ENCODE results near the gene PAPPA. TPM values are rescaled to one million over a fixed set of nuclear protein-coding genes. Genes with fewer than 3 reads are reported as not detected.

Gene PAPPA
- total RNA-seq, 1 donor from 2014 or later: 2.9 TPM

DNA sequence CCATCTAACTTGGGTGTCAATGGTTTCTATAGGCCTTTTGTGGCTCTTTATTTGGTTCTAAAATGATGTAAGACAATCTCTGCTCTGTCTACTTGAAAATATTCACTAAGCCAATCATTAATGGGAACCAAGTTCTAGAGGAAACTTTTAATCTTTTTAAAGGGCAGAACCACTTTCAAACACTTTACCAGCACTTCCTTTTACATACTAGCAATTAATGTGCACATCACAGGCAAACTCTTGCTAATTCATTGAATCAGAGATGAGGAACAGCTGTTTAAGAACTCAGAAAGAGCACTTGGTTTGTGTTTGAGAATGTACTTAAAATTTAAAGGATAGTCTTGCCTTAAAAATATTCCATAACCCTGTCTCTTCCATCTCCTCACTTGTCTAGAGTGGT, 83.4 kb downstream of the PAPPA start:
- TF ChIP-seq, protein P1, sequence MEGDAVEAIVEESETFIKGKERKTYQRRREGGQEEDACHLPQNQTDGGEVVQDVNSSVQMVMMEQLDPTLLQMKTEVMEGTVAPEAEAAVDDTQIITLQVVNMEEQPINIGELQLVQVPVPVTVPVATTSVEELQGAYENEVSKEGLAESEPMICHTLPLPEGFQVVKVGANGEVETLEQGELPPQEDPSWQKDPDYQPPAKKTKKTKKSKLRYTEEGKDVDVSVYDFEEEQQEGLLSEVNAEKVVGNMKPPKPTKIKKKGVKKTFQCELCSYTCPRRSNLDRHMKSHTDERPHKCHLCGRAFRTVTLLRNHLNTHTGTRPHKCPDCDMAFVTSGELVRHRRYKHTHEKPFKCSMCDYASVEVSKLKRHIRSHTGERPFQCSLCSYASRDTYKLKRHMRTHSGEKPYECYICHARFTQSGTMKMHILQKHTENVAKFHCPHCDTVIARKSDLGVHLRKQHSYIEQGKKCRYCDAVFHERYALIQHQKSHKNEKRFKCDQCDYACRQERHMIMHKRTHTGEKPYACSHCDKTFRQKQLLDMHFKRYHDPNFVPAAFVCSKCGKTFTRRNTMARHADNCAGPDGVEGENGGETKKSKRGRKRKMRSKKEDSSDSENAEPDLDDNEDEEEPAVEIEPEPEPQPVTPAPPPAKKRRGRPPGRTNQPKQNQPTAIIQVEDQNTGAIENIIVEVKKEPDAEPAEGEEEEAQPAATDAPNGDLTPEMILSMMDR (IDR thresholded peaks at IDR 0.05; ENCODE audit: unreplicated experiment): no peak
- Mint-ChIP-seq H3K4me3 (no peak overlapping the region), H3K4me1 (peaks cover 15% of the 10 kb centered on the region), H3K27ac (no peak overlapping the region), H3K36me3 (no peaks in the 10 kb centered on the region), H3K27me3 (ENCODE audit: low read depth) (peaks cover 2% of the 10 kb centered on the region), H3K9me3 (no peaks in the 10 kb centered on the region)
- no peak for DNase-seq (ENCODE audit: low spot score in 2 of 2, unreplicated experiment in 2 of 2)

DNA sequence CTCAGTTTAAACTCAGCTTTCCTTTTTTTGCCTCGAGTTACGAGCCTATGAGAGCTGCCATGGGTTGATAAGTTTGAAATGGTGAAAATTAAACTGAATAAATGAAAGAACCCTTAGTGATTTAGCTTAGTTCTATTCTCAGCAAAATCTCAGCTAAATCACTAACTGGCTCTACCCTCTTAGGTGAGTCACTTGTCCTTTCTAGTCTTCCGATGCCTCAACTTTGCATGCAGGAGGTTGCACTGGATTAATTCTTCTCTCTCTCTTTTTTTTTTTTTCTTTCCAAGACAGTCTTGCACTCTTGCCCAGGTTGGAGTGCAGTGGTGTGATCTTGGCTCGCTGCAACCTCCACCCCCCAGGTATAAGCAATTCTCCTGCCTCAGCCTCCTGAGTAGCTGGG, 83.9 kb downstream of the PAPPA start:
- TF ChIP-seq, protein P1 (IDR thresholded peaks at IDR 0.05; ENCODE audit: unreplicated experiment): no peak
- Mint-ChIP-seq H3K27ac (no peak overlapping the region), H3K9me3 (no peaks in the 10 kb centered on the region), H3K4me1 (peaks cover 15% of the 10 kb centered on the region), H3K4me3 (no peak overlapping the region), H3K27me3 (ENCODE audit: low read depth) (peaks cover 2% of the 10 kb centered on the region), H3K36me3 (no peaks in the 10 kb centered on the region)
- no peak for DNase-seq (ENCODE audit: low spot score in 2 of 2, unreplicated experiment in 2 of 2)

- Mint-ChIP-seq H3K4me3 (no peak overlapping the region), H3K4me1 (peaks cover 15% of the 10 kb centered on the region), H3K27me3 (ENCODE audit: low read depth) (peaks cover 2% of the 10 kb centered on the region), H3K9me3 (peaks cover 4% of the 10 kb centered on the region), H3K36me3 (no peaks in the 10 kb centered on the region), H3K27ac (no peak overlapping the region)
- TF ChIP-seq, protein P1 (IDR thresholded peaks at IDR 0.05; ENCODE audit: unreplicated experiment): no peak
- DNase-seq (ENCODE audit: low spot score in 2 of 2, unreplicated experiment in 2 of 2): no peak
These were observed 84.6 kb downstream of the PAPPA start for GRCh38 chr9:116238225-116238624.

- peaks cover 2% of the 10 kb centered on the region for H3K27me3 Mint-ChIP-seq (ENCODE audit: low read depth)
These were observed 85.3 kb downstream of the PAPPA start for GRCh38 chr9:116238776-116239340.

GRCh38 chr9:116243708-116244107, 90.1 kb downstream of the PAPPA start:
- no peak for DNase-seq (ENCODE audit: low spot score in 2 of 2, unreplicated experiment in 2 of 2)
- Mint-ChIP-seq H3K9me3 (peaks cover 7% of the 10 kb centered on the region), H3K4me1 (peaks cover 3% of the 10 kb centered on the region), H3K27ac (no peak overlapping the region), H3K36me3 (no peaks in the 10 kb centered on the region), H3K4me3 (no peak overlapping the region), H3K27me3 (ENCODE audit: low read depth) (no peaks in the 10 kb centered on the region)
- TF ChIP-seq, protein P1 (IDR thresholded peaks at IDR 0.05; ENCODE audit: unreplicated experiment): no peak

More at GRCh38 chr9:116238776-116239340, 85.3 kb downstream of the PAPPA start:
- H3K36me3 Mint-ChIP-seq: no peaks in the 10 kb centered on the region
- no peak overlapping the region for H3K27ac Mint-ChIP-seq
- H3K9me3 Mint-ChIP-seq: peaks cover 7% of the 10 kb centered on the region
- DNase-seq (ENCODE audit: low spot score in 2 of 2, unreplicated experiment in 2 of 2): no peak
- TF ChIP-seq, protein P1 (IDR thresholded peaks at IDR 0.05; ENCODE audit: unreplicated experiment): no peak
- no peak overlapping the region for H3K4me3 Mint-ChIP-seq
- peaks cover 11% of the 10 kb centered on the region for H3K4me1 Mint-ChIP-seq

DNA sequence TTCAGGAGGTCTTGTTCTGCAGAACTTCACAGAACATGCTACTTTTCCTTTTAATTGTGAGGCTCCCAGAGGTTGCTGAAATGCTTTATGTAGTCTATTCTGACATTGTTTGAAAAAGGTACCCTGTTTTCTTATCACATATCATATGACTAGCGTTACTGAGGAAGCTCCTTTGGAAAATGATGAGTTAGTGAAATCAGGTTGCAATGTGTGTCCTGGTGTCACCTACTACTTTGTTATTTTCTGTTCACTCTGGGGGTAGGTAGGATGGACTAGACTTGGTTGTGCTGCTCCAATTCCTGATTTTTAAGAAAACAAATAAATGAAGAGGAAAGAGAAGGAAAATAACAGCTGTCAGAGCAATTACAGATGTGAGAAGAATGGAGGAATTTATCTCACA, 93.7 kb downstream of the PAPPA start:
- TF ChIP-seq, protein P1 (IDR thresholded peaks at IDR 0.05; ENCODE audit: unreplicated experiment): no peak
- Mint-ChIP-seq H3K27me3 (ENCODE audit: low read depth) (no peaks in the 10 kb centered on the region), H3K4me1 (no peaks in the 10 kb centered on the region), H3K27ac (no peak overlapping the region), H3K36me3 (no peaks in the 10 kb centered on the region), H3K9me3 (peaks cover 7% of the 10 kb centered on the region), H3K4me3 (no peak overlapping the region)
- no peak for DNase-seq (ENCODE audit: low spot score in 2 of 2, unreplicated experiment in 2 of 2)

All from mesothelial cell of epicardium (in vitro differentiated cells).